ENCODE measurements around the gene FSIP1.

GRCh38 chr15:39792025-39792843, 9.6 kb upstream of the FSIP1 start:
- no peak for TF ChIP-seq POLR2A (IDR thresholded peaks at IDR 0.05; ENCODE audit: low read depth, low read length)
- TF ChIP-seq POLR2AphosphoS5 (IDR thresholded peaks at IDR 0.05; ENCODE audit: low read depth, low read length) = no peak
- TF ChIP-seq TAF1 (IDR thresholded peaks at IDR 0.05; ENCODE audit: low read depth, low read length) = no peak
- no peak for TF ChIP-seq SPI1 (IDR thresholded peaks at IDR 0.05; ENCODE audit: low read depth, low read length)
